Adrenal gland (tissue), 5 donors: Measurements from ENCODE around the gene HAUS2.

ENCODE experiments used
- CTCF ChIP-seq, 6 experiments: fragments of 450-650 bp in 4 of 6; fragments of 200-600 bp in 2 of 6; sonication (generic) in 1 of 6; IDR thresholded peaks; 1 replicate in 5 of 6; 2 replicates in 1 of 6; pipeline versions ENCODE4 v1.5.1 to v1.8.0; 2016 to 2021; ENCODE audit warnings: antibody characterized with exemption in 6 of 6, mild to moderate bottlenecking in 2 of 6, moderate library complexity in 1 of 6
- POLR2A ChIP-seq, 2 donors: fragments of 450-650 bp; IDR thresholded peaks; one replicate each; pipeline ENCODE4 v1.6.1; 2017; ENCODE audit warnings: antibody characterized with exemption in 2 of 2, mild to moderate bottlenecking in 2 of 2, moderate library complexity in 1 of 2
- donor health status: DM: no; HTN: no; CAD: no.

DNA sequence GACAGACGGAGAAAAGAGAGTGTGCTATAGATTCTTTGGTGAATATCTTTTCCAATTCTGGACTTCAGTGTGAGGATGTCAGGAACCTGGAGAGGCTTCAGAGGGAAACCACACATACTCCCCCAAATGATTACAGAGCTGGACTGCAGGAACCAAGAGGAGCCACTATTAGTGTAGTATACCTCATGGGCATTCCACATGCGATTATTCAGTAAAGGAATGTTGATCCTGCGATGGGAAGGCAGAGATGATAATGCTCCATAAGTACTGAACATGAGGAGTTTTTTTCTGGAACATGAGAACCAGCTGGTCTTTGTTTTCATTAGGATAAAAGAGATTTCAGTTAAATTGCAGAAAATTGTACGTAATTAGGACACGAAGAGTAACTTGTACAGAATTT lies 45.5 kb downstream of the HAUS2 start:
- no peak for TF ChIP-seq CTCF (IDR thresholded peaks at IDR 0.05)
- no peak for TF ChIP-seq POLR2A (IDR thresholded peaks at IDR 0.05)
